Measurements from ENCODE around the gene CDH10.

DNA sequence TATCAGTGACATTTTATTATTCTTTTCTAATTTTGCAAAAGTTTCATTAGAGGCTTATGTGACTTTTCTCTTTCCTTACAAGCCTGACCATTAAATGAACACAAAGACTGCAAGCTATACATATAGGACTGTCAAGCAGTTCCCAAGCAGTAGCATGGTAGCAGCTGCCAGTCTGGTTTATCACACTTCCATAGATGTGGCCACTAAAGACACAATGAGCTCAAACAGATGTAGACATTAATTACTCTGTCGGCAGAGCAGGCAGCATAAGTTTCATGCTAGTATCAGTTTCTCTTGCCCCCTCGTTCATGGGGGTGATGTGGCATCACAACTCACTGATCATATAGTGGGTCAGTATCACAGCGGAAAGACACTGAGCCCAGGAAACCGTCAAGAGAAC is 89.5 kb downstream of the CDH10 start:
- TF ChIP-seq MXI1 (IDR thresholded peaks at IDR 0.05; ENCODE audit: borderline replicate concordance, low read depth, low read length) (no peak), RAD21 (IDR thresholded peaks at IDR 0.05; ENCODE audit: low read length) (no peak), RFX5 (IDR thresholded peaks at IDR 0.05; ENCODE audit: low read depth, low read length) (no peak), CEBPB (IDR thresholded peaks at IDR 0.05; ENCODE audit: low read depth, low read length) (no peak), POLR2A (IDR thresholded peaks at IDR 0.05; ENCODE audit: low read depth, low read length) (no peak)
- TF ChIP-seq, protein P1, sequence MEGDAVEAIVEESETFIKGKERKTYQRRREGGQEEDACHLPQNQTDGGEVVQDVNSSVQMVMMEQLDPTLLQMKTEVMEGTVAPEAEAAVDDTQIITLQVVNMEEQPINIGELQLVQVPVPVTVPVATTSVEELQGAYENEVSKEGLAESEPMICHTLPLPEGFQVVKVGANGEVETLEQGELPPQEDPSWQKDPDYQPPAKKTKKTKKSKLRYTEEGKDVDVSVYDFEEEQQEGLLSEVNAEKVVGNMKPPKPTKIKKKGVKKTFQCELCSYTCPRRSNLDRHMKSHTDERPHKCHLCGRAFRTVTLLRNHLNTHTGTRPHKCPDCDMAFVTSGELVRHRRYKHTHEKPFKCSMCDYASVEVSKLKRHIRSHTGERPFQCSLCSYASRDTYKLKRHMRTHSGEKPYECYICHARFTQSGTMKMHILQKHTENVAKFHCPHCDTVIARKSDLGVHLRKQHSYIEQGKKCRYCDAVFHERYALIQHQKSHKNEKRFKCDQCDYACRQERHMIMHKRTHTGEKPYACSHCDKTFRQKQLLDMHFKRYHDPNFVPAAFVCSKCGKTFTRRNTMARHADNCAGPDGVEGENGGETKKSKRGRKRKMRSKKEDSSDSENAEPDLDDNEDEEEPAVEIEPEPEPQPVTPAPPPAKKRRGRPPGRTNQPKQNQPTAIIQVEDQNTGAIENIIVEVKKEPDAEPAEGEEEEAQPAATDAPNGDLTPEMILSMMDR (conservative IDR thresholded peaks at IDR 0.05; ENCODE audit: low read depth, low read length), result no peak
- TF ChIP-seq, protein P2, sequence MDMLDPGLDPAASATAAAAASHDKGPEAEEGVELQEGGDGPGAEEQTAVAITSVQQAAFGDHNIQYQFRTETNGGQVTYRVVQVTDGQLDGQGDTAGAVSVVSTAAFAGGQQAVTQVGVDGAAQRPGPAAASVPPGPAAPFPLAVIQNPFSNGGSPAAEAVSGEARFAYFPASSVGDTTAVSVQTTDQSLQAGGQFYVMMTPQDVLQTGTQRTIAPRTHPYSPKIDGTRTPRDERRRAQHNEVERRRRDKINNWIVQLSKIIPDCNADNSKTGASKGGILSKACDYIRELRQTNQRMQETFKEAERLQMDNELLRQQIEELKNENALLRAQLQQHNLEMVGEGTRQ (IDR thresholded peaks at IDR 0.05; ENCODE audit: low read depth, low read length), result no peak

Measured in IMR-90 (cell line).